CD4-positive, alpha-beta T cell treated with Interleukin-4 for 4 hours (primary cell): Measurements from ENCODE around the gene EIF5A.

Experiments used
- DNase-seq: peaks from one replicate; pipeline ENCODE4 v3.0.0-alpha.2; 2020

EIF5A gene

DNA sequence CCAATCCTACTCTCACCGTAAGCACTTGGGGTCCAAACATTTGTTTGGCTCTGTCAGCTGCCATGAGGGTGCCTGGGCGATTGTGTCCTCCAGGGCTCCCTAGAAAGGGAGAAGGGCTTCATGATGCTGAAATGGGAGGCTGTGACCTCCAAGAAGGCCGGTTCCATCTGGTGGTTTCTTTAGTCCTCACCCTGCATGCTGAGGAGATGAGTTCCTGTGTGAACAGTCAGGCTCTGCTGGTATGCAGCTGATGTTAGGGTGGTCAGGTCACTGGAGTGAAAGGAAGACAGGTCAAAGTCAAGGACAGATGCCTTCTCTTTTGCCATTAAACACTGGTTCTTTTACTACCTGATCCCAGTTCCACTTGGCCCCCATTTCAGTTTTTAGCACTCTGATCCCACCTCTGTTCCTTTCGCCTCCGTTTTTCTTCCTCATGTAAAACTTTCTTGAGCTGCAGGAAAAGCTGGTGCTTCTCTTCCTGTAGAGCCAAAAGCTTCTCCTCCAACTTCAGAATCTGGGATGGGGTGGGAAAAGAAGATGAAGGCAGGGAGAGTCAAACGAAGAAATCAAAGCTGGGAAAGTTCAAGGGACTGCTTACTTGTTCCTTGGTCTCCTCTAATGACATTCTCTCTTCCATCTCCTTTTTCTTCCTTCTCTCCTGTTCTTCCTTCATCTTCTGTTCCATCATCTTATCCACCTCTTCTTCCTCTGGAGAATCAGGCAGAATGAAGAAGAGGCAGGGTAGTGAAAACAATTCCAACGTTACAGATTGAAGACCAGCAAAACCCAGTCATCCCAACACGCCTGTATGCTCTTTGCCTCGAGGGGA, 6.7 kb downstream of the EIF5A start:
- no peak for DNase-seq

DNA sequence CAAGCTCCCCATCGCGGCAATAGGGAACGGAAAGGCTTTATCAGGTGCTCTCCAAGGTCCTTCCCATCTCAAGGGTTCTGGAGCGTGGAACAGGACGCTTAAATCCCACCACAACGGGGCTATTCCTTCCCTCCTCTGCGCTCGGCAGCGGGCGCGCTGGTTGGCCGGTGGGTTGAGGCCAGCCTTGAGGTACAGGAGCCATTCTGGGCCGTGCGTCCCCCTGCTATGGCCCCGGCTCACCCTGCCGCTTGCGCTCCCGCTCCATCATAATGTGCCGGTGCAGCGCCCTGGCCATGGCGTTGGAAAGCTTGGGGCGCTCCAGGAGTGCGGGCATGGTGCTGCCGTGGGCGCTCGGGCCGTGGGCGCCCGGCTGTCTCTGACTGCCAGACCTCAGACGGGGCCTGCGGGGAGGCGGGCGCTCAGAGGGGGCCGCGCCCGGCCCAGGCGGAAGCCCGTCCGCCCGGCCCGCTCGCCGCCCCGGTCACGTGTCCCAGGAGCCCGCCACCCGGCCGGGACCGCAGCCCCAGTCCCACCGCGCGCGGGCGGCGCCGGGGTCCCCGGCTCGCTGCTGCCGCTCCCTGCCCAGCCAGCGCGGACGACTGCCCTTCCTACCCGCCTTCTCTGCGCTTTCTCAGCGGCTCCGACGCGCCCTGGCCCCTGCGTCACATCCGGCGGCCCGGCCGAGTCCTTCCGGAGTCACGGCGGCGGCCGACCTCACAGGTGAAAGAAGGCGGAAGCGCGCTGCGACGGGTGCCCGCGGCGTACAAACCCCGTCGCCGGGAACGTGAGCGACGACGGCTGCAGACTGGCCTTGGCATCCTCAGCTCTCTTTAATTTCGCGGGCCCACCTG, 7.5 kb downstream of the EIF5A start, which contains the start of gene GPS2:
Gene GPS2, minus strand, starts transcription at position 642 of the 851 bp plus-strand sequence. Its CDS starts 308 bp downstream, at position 334.
- peak; percentile 90 for DNase-seq

DNA sequence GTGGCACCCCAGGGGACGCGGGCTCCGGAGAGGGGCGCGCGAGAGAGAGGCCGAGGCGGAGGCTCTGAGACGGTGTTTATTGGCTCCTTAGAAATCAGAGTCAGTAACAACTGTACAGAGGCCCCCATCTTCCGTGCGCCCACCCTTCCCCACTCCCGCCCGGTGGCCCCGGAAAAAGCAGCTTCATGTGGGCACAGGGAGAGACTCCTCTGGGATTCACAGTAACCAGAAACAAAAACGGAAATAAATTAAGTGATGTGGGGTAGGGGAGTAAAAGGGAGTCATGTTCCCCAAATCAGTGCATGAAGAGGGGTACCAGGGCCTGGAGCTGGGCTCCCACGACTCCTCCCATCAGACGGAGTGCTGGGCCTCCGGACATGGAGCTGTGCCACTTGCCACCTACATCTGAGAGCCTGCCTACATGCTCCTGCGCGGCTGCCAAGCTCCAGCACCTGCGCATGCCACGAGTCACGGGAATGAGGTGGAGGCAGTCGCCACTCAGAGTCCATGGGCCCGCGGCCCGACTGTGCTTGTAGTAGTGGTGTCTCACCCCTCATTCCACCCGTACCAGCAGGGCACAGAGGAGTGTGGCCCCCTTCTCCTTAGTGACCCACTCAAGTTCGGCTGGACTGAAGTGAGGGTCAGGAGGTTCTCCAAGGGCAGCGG, 8.3 kb downstream of the EIF5A start:
- DNase-seq = no peak

DNA sequence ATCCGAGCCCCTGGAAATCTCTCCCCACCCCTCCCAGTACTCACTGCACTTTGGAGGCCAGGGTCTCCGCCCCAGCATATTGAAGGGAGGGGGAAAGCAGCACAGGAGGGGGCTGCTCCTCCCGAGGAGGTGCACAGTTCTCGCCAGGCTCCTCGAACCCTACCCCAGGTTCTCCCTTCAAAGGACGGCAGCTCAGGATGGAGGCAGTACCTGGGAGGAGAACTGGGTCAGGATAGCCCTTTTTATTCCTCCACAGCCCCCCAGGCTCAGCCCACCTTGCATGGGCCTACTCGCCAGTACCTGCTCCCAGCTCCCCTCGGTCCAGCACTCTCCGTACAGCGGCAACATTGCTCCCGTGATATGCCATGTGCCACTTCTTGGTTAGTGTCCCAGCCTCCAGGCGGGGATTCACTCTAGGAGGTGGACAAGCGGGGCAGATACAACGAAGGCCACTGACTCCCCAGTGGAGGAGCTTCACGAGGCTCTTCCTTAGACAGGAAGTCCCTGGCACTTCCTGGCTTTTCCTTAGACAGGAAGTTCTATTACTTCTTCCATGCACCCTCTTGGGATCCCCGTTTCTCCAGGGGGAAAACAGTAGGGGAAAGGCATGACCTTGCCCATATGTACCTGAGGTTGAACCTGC, 9.9 kb downstream of the EIF5A start:
- no peak for DNase-seq

DNA sequence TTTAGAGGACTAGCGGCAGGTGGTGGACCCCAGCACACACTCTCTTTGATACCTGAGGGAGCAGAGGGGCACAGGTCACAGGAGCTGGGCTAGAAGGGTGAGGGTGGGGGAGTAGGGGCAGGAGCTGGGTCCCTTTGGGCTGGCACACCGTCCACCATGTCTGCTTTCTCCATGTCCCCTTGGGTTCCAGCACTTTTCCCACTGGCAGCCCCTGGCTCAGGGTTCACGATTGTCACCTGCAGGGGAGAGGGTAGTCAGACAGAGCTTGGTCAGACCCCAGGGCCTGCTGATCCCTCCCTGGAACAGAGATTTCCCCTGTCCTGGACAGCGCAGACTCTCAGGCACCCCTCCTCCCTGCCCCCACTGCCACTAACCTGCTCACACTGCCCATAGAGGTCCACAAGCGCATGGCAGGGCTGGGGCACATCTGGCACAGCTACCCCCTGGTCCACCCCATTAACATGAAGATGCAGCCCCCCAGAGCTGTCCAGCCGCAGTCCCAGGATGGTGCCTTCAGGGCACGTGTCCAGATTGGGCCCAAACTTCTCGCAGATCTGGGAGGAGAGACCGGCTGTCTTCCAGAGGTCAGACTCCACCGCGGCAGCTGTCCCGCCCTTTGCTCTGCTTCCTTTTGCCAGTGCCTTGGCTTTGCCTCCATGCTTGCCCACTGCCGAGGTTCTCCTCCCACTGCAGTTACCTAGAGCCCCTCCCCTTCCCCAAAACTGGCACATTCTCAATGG, 10.9 kb downstream of the EIF5A start:
- no peak for DNase-seq

DNA sequence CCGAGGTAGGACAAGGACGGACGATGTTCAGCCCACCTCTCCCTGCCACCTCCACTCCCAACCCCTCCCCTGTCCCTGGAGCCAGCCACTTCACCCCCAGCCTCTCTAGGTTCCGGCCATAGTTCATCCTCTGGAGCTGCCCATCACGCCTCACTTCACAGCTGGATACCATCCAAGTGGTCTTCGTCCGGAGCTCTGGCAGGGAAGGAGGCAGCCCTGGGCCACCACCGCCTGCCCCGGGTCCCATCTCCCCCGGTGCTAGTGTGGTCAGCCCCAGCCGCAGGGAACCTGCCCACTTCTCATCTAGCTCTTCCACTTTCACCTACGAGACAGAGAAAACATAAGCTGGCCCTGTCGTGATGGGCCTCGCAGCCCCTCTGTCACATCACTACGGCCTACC, 14.0 kb downstream of the EIF5A start:
- DNase-seq = no peak

DNA sequence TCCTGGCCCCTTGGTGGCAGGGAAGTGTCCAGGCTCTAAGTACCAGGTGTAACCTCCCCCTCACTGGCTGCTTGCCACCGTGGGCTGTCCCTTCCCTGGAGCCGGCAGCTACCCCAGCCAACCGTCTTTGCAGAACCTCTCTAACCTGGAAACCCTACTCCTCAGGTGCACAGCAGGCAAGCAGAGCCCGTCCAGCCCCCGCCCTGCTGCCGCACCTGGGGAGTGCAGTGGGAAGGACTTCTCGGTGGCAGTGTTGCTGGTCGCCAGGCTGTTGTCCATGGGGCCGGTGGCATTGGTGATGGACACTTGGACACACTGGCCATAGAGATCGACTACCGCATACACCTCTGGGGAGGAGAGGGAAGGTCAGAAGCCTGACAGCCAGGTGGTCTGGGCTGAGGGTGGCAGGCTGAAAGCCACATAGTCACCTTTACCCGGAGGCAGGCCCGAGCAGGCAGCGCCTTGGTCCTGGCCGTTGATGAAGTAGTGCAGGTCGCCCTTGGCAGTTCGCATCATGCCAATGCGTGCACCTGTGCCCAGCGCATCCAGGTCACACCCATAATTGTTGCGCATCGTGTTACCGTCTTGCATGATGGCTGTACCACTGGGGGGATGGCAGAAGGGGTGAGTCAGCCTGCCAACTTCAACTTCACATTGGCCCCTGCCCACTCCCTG, 15.2 kb downstream of the EIF5A start:
- no peak for DNase-seq

DNA sequence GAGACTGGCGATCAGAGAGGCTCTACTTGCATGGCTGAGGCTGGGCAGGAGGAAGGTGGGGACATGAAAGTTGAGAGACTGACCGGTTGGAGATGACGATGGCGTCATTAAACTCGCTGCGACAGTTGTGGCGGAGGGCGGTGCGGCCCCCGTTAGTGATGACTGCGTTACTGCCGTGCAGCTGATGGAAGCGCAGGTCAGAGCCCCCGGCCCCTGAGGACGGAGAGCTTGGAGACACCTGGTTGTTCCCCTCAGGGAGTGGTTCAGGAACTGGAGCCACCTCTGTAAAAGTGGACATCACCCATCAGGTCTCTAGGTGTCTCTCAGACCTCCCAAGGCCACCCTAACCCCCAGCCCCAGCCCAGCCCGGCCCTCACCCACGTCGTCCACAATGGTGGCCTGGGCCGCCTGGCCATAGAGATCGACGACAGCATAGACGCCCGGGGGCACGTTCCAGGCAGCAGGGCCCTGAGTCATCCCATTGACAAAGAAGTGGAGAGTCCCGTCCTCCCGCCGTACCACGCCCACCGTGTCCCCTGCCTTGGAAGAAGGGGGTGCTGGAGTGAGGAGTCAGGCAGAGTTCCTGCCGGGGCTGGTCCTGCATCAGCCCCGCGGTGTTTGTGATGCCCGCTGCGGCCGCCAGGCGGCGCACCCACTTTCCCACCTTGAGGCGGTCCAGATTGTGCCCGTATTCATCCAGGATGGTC, 16.5 kb downstream of the EIF5A start:
- peak; percentile 55 for DNase-seq

DNA sequence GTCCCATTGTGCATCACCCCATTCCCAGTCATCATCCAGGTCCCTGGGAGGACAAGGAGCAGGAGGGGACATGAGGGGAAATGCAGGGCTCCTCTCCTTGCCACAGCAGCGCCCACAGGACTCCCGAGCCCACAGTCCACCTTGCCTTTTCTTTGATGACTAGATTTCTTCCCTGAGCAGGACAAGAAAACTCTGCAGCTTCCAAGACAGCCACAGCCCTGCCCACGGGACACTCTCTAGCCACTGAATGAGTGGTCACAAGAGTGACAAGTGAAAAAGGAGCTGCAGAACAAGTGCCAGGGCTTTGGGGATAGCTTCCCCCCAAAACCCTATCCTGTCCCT, 17.0 kb downstream of the EIF5A start:
- no peak for DNase-seq

DNA sequence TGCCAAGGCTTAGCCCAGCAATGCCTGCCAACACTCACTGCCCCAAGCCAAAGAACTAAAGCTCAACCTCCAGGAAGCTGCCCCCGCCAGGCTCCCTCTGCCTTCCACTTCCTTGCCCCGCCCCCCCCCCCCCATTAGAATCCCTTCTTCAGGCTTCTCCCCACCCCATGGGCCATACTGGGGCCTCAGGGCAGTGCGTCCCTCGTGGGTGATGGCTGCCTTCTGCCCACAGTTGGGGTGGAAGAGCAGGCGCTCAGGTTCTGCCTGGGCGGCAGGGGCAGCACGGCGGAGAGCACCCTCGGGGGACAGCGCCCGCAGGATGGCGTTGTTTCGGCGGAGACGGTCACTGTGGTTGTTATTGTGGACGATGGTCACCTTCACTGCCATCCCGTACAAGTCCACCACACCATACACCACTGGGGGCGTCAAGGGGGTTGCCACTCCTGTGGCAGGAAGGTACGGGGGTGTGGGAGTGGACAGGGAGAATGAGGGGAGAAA, 17.7 kb downstream of the EIF5A start:
- no peak for DNase-seq

DNA sequence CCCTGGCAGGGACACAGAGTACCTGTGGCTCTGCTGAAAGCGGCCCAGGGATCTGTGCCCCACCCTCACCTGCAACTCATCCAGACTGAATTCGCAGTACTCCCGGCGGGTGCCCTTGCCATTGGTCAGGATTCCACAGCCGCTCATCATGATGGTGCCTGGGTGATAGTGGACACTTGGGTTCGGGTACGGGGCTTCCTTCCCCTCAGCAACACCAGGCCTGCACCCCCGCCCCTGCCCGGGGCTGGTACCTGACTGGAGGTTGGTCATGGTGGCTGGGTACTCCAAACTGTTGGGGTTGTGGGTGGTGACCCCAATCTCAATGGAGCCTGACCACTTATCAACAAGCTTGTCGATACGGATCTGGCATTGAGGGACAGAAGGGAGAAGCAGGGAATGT, 18.8 kb downstream of the EIF5A start:
- DNase-seq = no peak

DNA sequence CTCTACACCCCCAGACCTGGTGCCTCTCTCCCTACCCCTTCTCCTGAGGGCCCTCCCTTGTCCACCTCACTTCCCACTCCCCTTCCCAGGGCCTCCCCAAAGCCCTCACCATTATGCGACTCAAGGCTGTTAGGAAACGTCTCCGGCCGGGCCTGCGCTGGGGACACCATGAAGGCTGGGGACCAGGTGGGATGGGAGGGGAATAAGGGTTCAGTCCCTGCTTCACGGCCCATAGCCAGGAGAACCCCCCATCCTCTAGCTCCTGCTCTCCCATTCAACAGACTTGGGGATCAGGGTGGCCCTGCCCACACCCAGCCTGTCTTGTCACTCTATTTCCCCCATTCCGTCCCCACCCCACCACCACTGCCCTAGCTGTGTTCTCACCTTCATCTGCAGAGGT, 19.6 kb downstream of the EIF5A start:
- DNase-seq = no peak

DNA sequence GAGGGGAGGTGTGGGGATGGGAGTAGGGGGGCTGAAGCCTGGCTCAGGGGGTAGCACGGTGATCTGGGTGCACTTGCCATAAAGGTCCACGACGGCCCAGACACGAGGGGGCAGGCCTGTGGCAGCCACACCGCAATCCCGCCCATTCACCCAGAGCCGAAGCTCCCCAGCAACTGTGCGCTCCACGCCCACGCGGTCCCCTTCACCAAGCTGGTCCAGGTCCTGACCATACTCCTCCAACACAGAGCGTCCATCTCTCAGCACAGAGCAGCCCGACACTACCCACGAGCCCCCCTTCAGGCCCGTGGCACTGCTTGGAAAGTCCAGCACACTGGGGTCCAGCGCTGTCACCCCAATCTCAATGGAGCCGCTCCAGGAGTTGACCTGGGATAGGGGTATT, 20.1 kb downstream of the EIF5A start:
- DNase-seq = no peak

DNA sequence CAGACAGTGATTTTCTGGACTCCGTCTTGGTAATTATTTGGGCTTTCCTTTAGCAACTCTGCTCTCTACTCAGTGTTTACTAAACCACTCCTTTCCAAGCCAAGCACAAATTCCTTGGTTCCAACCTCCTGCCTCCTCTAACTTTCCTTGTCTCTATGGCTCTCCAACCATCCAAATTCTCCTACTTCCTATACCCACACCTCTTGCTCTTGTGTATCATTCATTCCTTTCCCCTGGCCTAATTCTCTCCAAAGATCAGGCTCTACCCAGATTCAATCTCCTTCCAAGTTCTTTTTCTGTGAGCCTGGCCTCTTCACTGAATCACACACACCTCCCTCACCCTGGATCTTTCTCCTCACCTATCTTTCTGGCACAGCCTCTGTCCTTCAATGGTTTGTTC, 20.6 kb downstream of the EIF5A start:
- no peak for DNase-seq

DNA sequence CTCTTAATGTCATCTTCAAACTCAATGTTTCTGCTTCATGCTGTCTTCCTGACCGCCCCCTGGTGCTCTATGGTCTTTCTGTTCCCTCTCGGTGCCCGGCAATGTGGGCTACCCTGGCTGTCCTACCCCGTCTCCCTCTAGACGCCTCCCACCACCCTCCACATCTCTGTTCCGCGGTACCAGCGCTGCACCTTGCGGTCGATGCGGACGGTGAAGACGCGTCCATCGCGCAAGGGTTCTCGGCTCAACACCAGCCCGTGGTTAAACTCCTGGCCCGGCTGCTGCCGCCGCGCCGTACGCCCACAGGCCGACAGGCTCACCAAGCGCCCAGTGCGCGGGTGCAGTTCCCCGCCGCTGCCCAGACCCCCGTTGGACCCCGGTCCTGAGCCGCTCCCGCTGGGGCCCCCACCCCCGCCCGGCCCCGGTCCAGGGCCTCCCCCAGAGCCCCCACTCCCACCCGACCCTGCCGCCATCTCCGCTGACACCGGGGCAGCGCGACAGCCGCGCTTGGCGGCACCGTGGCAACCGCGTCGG, 21.5 kb downstream of the EIF5A start, which contains the start of gene NEURL4:
Gene NEURL4, minus strand, starts transcription at position 496 of the 534 bp plus-strand sequence. Its CDS starts 23 bp downstream, at position 473.
- peak; percentile 18 for DNase-seq

DNA sequence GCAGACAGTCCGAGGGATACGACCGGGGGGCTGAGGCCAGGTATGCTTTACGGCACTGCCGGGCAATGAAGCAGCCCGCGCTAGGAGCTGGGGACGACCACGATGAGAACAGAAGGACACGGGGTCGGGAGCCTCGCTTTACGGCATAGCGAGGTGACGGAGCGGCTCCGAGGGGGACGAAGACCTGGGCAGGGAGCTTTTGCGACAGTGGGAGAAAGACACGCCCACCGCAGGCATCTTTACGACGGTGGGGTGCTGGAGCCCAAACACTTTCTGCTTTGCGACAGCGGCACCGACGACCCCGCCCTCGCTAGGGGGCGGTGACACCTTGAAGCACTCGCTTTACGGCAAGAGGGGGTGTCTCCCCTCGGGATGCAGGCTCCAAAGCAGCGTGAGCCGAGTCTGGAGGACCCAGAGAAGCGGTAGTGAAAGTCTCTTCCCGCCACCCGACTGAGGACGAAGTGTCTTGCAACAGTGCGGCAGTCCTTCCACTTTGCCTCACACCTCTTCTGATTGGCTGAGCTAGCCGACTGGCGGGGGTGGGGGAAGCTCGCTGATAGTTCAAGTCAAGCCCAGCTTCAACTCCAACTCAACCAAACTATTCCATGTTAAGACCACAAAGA, 22.1 kb downstream of the EIF5A start:
- peak; percentile 98 for DNase-seq

DNA sequence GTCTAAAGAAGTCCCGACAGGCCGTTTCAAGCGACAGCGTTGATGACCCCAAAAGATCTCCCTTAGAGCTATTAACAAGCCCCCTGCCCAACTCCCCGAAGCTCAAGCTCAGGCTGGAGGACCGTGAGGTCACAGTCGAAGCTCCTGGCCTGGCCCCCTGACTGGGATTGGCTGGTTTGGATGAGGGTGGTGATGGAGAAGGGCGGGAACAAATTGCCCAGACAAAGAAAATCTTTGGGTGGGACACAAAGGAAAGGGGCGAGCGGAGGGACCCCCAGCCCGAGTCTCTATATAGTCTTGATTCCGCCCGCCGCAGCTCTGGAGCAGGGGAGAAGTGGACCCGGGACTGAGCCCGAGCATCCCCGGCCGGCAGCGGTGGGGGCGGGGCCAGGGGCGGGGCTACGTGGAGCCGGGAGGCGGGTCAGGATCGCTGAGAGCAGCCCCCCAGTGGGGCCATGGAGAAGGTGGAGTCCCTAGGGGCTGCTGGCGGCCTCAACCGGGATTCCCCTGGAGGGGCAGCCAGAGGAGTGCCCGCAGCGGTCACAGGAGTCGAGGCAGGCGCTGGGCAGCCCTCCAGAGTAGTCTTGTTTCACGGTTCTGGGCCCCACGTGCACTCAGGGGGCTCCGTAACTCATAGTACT, 22.7 kb downstream of the EIF5A start:
- DNase-seq = peak; percentile 70

DNA sequence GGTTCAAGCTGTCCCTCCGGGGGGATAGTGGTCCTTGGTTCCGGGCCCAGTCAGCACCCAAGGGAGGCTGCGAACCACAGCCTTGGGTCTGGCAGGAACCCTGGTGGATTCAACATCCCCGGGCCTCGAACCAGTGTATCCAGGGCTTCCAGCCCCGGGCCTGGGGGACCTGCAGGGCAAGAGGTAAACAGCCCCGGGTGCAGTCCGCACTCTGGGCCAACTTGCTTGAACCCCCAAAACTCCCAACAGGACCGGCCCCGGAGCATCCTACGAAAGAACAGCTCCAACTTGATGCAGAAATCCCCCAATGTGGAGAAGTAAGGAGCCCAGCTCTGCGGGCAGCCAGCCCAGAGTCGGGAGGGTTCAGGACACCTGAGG, 23.2 kb downstream of the EIF5A start:
- no peak for DNase-seq

DNA sequence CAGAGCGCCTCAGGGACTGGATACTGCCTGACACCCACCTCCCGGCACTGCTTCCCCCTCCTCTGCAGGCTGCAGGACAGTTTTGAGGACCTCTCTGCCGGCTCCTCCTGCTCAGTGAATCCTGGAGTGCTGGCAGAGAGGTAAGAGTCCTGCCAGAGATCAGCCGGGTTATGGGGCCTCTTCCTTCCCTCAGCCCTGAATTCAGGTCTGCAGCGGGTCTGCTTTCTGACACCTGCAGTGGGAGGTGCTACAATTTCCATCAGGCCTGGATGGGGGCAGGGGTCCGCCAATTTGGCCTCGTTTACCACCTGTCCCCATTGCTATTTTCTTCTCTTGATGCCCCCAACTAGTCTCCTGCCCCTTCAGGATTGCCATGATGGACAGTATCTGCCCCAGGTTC, 24.7 kb downstream of the EIF5A start:
- DNase-seq = no peak
